Panc1 (cell line): ENCODE measurements around the gene ONECUT1. TPM values are rescaled to one million over a fixed set of nuclear protein-coding genes. Genes with fewer than 3 reads are reported as not detected.

Source experiments
- ATAC-seq: fragments of 200-7000 bp; cut with Tn5 transposase; 2 replicates; pipeline ENCODE4 v1.9.1; 2020; ENCODE audit warnings: mild to moderate bottlenecking, moderate library complexity
- BruUV-seq: library from RNA; stranded (reverse); fragments of 400-500 nt; replicated peaks from 2 replicates; lab custom pipeline; 2021; lab: Mats Ljungman, UMichigan
- CTCF ChIA-PET: fragments of 300-600 bp; sonication (Branson Sonifier 250); formaldehyde crosslinking; loops from one replicate; lab custom pipeline; 2022; ENCODE audit warnings: antibody characterized with exemption; lab: Charles Lee
- POLR2A ChIA-PET: fragments of 300-600 bp; sonication (Branson Sonifier 250); formaldehyde crosslinking; loops from one replicate; lab custom pipeline; 2022; ENCODE audit warnings: antibody characterized with exemption; lab: Charles Lee
- DNase-seq: peaks from one replicate; pipeline ENCODE4 v3.0.0-alpha.2; 2010; ENCODE audit warnings: low read depth, low spot score
- H3K27ac ChIP-seq: 2 replicates; pipeline ENCODE4 v1.5.1; 2011; ENCODE audit warnings: mild to moderate bottlenecking, low read length, inconsistent platforms
- H3K27me3 ChIP-seq: fragments of 200-500 bp; sonication (Bioruptor generic); 2 replicates; pipeline ENCODE4 v1.6.0; 2014; ENCODE audit warnings: low read length, inconsistent platforms; ENCODE audit not compliant: control insufficient read depth, insufficient read depth
- H3K36me3 ChIP-seq: fragments of 200-500 bp; sonication (Bioruptor generic); 2 replicates; pipeline ENCODE4 v1.5.1; 2014; ENCODE audit warnings: inconsistent platforms, mild to moderate bottlenecking, low read length, moderate library complexity; ENCODE audit not compliant: control insufficient read depth, insufficient read depth
- H3K4me1 ChIP-seq: 2 replicates; pipeline ENCODE4 v1.5.1; 2011; ENCODE audit warnings: inconsistent platforms, mild to moderate bottlenecking, low read length, moderate library complexity; ENCODE audit not compliant: control insufficient read depth, insufficient read depth
- H3K4me3 ChIP-seq, 2 experiments: 2 replicates each; pipeline ENCODE4 v1.5.1; 2011 to 2012; ENCODE audit warnings: low read depth in 2 of 2, low read length in 2 of 2, mild to moderate bottlenecking in 2 of 2, inconsistent platforms in 1 of 2, moderate library complexity in 1 of 2
- H3K9me3 ChIP-seq: fragments of 200-500 bp; sonication (Bioruptor generic); 2 replicates; pipeline ENCODE4 v1.5.1; 2014; ENCODE audit warnings: low read depth, mild to moderate bottlenecking, inconsistent platforms, low read length, moderate library complexity; ENCODE audit not compliant: control insufficient read depth, insufficient read depth
- POLR2AphosphoS5 ChIP-seq: IDR thresholded peaks from 2 replicates; pipeline ENCODE4 v1.6.1; 2012; ENCODE audit warnings: mild to moderate bottlenecking, low read depth, low read length, moderate library complexity
- SIN3A ChIP-seq: IDR thresholded peaks from 2 replicates; pipeline ENCODE4 v1.6.1; 2012; ENCODE audit warnings: low read depth, mild to moderate bottlenecking, low read length, moderate library complexity, borderline replicate concordance; ENCODE audit not compliant: insufficient read depth
- TCF7L2 ChIP-seq: IDR thresholded peaks from 2 replicates; pipeline ENCODE4 v1.6.1; 2011; ENCODE audit warnings: mild to moderate bottlenecking, low read depth, low read length, inconsistent platforms
- in situ Hi-C: cut with HindIII; loops from 2 replicates; pipeline ENCODE4 v1.10.0; 2016; ENCODE audit warnings: low sequenced_read_pairs, low pct_unique_long_range_greater_than_20kb
- intact Hi-C: fragments of 100-400 bp; cut with micrococcal nuclease; formaldehyde crosslinking; loops from one replicate; pipeline ENCODE4 v1.10.0; 2022; ENCODE audit not compliant: unreplicated experiment
- total RNA-seq: library from RNA; stranded (reverse); gene quantifications from one replicate; pipeline ENCODE4 v1.2.1, GENCODE V29; 2021; ENCODE audit not compliant: unreplicated experiment
- TF ChIP-seq, protein P1 (sequence below), 2 experiments: IDR thresholded peaks; 2 replicates each; pipeline ENCODE4 v1.6.1; 2011 to 2012; ENCODE audit warnings: low read depth in 2 of 2, control low read depth in 1 of 2, low read length in 1 of 2, mild to moderate bottlenecking in 1 of 2, moderate library complexity in 1 of 2; ENCODE audit not compliant: insufficient read depth in 1 of 2
- TF ChIP-seq, protein P2 (sequence below): fragments of 450-650 bp; IDR thresholded peaks from 2 replicates; pipeline ENCODE4 v1.5.1; 2017; ENCODE audit warnings: mild to moderate bottlenecking

Gene ONECUT1
- total RNA-seq, 1 experiment from 2014 or later = 0.18 TPM

GRCh38 chr15:52802110-52802509 is 12.0 kb upstream of the ONECUT1 start:
- H3K4me1 ChIP-seq = peaks cover 3% of the 10 kb centered on the region; the same call in 1 of the 2 replicates
- no TSS peak for BruUV-seq
- peaks cover 13% of the 10 kb centered on the region for H3K27me3 ChIP-seq
- no peak overlapping the region for H3K4me3 ChIP-seq
- no peak overlapping the region for H3K27ac ChIP-seq
- intact Hi-C loops = no loop called here
- DNase-seq (no peak), ATAC-seq (no peak)
- CTCF ChIA-PET = no interaction called here
- no peaks in the 10 kb centered on the region for H3K9me3 ChIP-seq
- H3K36me3 ChIP-seq = no peaks in the 10 kb centered on the region
- in situ Hi-C loops = no loop called here
- TF ChIP-seq, protein P1, sequence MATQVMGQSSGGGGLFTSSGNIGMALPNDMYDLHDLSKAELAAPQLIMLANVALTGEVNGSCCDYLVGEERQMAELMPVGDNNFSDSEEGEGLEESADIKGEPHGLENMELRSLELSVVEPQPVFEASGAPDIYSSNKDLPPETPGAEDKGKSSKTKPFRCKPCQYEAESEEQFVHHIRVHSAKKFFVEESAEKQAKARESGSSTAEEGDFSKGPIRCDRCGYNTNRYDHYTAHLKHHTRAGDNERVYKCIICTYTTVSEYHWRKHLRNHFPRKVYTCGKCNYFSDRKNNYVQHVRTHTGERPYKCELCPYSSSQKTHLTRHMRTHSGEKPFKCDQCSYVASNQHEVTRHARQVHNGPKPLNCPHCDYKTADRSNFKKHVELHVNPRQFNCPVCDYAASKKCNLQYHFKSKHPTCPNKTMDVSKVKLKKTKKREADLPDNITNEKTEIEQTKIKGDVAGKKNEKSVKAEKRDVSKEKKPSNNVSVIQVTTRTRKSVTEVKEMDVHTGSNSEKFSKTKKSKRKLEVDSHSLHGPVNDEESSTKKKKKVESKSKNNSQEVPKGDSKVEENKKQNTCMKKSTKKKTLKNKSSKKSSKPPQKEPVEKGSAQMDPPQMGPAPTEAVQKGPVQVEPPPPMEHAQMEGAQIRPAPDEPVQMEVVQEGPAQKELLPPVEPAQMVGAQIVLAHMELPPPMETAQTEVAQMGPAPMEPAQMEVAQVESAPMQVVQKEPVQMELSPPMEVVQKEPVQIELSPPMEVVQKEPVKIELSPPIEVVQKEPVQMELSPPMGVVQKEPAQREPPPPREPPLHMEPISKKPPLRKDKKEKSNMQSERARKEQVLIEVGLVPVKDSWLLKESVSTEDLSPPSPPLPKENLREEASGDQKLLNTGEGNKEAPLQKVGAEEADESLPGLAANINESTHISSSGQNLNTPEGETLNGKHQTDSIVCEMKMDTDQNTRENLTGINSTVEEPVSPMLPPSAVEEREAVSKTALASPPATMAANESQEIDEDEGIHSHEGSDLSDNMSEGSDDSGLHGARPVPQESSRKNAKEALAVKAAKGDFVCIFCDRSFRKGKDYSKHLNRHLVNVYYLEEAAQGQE (IDR thresholded peaks at IDR 0.05; ENCODE audit: insufficient read depth in 1 of 2, low read depth in 2 of 2, low read length in 1 of 2) = no peak
- TF ChIP-seq POLR2AphosphoS5 (no peak), TCF7L2 (no peak), SIN3A (no peak)
- TF ChIP-seq, protein P2, sequence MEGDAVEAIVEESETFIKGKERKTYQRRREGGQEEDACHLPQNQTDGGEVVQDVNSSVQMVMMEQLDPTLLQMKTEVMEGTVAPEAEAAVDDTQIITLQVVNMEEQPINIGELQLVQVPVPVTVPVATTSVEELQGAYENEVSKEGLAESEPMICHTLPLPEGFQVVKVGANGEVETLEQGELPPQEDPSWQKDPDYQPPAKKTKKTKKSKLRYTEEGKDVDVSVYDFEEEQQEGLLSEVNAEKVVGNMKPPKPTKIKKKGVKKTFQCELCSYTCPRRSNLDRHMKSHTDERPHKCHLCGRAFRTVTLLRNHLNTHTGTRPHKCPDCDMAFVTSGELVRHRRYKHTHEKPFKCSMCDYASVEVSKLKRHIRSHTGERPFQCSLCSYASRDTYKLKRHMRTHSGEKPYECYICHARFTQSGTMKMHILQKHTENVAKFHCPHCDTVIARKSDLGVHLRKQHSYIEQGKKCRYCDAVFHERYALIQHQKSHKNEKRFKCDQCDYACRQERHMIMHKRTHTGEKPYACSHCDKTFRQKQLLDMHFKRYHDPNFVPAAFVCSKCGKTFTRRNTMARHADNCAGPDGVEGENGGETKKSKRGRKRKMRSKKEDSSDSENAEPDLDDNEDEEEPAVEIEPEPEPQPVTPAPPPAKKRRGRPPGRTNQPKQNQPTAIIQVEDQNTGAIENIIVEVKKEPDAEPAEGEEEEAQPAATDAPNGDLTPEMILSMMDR = no peak
- POLR2A ChIA-PET = no interaction called here

DNA sequence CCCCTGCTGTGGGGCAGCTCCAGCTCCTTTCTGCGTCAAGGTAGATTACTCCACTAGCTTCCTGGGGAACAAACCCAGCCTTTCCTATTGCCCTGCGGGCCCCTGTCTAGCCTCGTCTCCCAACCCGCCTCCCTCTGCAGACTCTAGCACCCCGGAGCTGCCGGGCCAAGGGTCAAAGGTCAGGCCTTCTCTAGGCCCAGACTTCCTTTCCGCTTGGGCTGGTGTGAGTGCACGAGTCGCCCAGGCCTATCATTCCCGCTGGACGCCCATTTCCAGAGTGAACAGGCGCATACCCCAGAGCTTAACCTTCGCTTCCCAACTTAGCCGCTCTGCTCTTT is 11.6 kb upstream of the ONECUT1 start:
- Histone ChIP-seq H3K36me3 (no peaks in the 10 kb centered on the region), H3K9me3 (no peaks in the 10 kb centered on the region), H3K4me1 (peaks cover 3% of the 10 kb centered on the region; the same call in 1 of the 2 replicates), H3K4me3 (no peak overlapping the region), H3K27me3 (peaks cover 16% of the 10 kb centered on the region), H3K27ac (no peak overlapping the region)
- BruUV-seq = no TSS peak
- ATAC-seq (no peak), DNase-seq (no peak)
- intact Hi-C loops = no loop called here
- POLR2A ChIA-PET = no interaction called here
- CTCF ChIA-PET = no interaction called here
- in situ Hi-C loops = no loop called here
- TF ChIP-seq POLR2AphosphoS5 (no peak), SIN3A (no peak), TCF7L2 (no peak)
- TF ChIP-seq, protein P1 (IDR thresholded peaks at IDR 0.05; ENCODE audit: insufficient read depth in 1 of 2, low read depth in 2 of 2, low read length in 1 of 2) = no peak
- TF ChIP-seq, protein P2 = no peak
